Activated CD8-positive, alpha-beta memory T cell treated with anti-CD3 and anti-CD28 coated beads for 24 hours (primary cell): ENCODE data around the gene COL9A3.

Experiments used
- DNase-seq: peaks from one replicate; pipeline ENCODE4 v3.0.0-alpha.2; 2020

The COL9A3 gene

GRCh38 chr20:62816884-62817873 lies at the start of gene COL9A3:
Gene COL9A3, plus strand, starts transcription at chr20:62817050. Its CDS starts 15 bp downstream, at chr20:62817065.
- no peak for DNase-seq

- no peak for DNase-seq
These were observed 48.7 kb upstream of the COL9A3 start for GRCh38 chr20:62768234-62768546.

DNA sequence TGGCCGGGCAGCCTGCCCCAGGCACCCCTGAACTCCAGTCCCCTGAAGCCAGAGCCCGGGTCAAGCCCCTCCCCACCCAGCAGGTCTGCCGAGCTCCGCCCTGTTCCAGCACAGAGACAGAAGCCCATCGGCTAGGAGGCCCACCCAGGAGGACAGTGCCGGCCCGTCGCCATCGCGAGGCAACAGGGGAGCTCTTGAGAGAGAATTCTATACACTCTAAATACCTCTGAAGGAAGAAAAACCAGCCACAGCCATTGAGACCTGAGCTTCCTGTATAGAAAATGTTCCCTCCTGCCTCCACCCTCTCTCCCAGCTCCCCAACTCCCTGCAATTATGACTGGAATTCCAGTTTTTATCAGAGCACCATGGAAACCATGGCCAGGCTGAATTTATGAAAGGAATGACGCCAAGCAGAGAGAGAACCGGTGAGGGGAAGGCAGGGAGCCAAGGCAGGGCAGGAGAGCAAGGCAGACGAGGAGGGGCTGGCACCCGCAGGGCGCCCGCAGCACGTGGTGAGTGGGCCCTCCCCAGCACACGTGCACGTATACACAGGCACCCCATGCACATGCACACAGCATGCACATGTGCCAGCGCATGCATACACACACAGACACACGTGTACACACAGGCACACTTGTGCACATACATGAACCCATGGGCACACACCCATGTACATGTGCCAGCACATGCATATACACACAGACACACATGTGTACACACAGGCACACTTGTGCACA lies 48.1 kb upstream of the COL9A3 start:
- no peak for DNase-seq

DNA sequence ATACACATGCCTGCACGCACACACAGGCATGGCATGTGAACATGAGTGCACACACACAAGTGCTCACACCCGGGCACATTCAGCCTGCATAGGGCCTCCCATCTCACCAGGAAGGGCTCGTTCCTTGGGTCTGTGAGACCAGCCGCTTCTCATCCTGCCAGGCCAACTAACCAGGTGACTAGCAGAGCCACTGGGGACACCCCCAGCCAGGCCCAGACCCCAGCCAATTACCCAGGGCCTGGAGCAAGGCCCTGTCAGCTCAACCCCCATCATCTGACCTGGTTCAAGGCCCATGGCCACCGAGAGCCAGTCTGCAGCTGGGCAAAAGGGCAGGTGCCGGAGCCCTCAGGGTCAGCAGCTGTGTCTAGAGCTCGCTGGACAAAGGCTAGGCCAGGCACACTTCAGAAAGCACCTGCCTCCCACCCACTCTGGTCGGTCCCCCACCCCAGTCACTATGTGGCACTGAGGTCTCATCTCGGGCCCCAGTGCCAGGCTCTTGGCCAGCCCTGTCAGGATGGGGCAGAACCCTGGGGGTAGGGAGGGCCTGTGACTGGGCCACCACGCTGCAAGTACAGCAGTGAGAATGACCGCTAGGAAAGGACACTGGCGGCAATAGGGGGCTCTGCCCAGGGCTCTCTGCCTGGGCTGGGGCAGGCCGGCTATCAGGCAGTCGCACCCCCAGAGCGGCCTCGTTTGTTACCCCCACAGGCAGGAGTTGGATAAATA lies 47.3 kb upstream of the COL9A3 start:
- no peak for DNase-seq

GRCh38 chr20:62770111-62770910 lies 46.5 kb upstream of the COL9A3 start:
- no peak for DNase-seq

DNA sequence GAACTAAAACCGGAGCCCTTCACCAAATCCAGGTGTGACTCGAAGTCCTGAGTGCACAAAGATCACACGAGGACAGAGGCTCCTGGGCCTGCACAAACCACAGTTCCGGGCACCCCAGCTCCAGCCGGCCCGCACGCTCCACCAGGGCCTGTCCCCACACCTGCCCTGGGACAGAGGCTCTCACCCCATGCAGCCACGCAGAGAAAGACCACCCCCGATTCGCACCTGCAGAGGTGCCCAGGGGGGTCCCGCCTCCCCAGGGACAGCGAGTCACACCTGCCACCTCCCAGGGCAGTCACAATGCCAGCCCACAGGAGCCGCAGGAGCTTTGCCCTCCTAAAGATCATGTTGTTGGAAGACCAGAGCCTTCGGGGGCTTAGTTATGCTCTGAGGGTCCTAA lies 45.9 kb upstream of the COL9A3 start:
- no peak for DNase-seq

DNA sequence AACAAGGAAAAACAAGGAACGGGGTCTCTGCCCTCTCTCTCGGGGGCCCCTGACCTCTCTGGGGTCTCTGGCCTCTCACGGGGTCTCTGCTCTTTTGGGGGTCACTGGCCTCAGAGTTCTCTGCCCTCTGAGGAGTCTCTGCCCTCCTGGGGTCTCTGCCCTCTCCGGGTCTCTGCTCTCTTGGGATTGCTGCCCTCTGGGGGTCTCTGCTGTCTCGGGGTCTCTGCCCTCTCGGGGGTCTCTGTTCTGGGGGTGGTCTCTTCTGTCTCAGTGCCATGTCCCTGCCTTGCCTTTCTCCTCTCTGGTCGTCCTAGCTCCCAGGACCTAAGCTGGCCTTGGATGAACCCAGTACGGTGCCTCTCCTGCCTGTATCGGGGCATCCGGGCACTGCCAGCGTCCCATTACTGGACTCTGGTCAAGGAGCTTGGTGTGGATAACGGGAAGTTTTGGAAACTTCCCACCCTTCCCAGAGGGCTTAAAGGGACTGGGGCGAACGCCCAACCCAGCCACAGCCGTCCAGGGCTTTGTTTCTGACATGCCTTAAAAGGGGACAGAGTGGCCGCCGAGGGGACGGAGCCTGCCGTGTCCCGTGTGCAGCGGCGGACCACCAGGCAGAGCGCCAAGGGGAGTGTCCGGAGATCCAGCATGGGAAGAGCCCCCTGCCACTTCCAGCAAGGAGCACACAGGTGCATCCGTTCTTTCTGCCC lies 45.3 kb upstream of the COL9A3 start:
- DNase-seq, result no peak

DNA sequence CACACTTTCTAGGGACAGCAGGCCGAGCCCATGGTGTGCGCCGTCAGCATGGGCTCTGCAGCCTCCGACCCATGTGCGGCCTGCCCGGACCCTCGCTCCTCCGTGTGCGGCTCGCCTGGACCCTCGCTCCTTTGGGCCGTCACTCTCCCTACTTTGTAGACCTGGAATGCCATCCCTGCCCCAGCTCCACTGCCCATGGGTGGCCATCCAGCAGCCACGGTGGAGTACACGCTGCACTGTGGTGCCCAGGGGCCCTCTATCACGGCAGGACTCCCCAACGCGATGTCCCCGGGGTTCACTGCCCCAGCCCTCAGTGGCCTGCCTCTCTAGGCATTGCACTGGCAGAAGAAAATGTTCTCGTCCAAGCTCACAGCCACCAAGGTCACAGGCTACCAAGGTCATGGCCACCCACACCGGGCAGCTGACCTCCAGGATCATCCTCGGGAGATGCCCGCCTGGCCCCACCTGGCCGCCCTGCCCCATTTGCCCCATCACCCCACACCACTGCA lies 44.7 kb upstream of the COL9A3 start:
- no peak for DNase-seq

GRCh38 chr20:62772619-62772989 lies 44.2 kb upstream of the COL9A3 start:
- DNase-seq, result no peak

DNA sequence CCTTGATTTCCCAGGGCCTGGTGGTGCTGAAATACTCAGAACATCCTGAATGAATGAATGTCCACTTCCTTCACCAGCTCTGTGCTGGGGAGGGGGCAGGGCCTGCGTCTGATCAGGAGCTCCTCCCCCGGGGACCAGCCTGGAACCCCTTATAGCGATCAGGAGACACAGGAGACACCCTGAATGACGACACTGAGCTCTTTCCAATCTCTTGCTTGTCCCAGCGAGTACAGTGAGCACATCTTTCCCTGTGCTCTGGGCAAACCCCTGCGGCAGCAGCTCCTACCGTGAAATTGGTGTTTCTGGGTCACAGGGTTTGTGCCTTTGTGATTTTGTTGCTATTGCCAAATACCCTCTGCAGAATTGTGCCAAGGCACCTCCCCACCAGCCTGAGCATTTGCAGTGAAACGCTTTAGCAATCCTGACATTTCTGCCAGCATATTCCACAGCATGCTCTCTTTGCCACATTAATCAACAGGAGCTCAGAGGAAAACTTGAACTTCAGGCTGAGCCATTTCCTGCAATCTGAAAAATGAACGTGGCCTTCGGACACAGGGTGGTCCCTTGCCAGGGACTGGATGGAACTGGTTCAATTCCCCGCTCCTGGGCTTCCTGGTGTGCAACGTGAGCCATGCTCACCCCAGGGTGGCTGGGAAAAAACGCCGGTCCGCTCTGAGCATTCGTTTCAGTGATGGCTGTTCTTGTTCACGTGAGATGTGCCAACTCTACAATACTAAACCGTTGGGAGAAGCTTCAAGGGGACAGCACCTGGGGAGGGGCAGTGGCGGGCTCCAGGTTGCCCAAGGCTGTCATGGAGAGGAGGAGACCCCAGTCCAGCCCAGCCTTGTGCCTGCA lies 43.6 kb upstream of the COL9A3 start:
- no peak for DNase-seq

- no peak for DNase-seq
These were observed 42.8 kb upstream of the COL9A3 start for GRCh38 chr20:62773845-62774714.

DNA sequence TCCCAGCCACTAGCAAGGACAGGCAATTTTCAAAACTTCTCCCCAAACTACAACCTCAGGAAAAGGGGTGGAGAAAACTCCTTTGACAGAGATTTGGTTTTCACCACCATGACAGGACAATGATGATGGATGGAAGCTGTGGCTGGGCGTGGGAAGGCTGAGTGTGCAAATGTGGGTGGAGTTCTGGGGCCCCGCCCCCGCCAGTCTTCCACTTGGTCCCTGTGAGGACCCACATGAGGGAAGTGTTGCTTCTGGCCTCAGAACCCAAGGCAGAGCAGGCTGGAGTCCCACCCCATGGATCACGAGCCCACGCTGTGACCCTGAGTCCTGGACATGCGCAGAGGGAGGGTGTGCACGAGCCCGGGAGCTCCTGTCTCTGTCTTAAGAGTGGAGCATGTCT lies 42.1 kb upstream of the COL9A3 start:
- DNase-seq, result no peak

GRCh38 chr20:62775206-62775605 lies 41.6 kb upstream of the COL9A3 start:
- DNase-seq, result no peak

GRCh38 chr20:62776035-62776691 lies 40.7 kb upstream of the COL9A3 start:
- DNase-seq, result no peak

- peak; percentile 79 for DNase-seq
These were observed 39.9 kb upstream of the COL9A3 start for GRCh38 chr20:62776692-62777527.

GRCh38 chr20:62777528-62777830 lies 39.4 kb upstream of the COL9A3 start:
- peak; percentile 69 for DNase-seq

DNA sequence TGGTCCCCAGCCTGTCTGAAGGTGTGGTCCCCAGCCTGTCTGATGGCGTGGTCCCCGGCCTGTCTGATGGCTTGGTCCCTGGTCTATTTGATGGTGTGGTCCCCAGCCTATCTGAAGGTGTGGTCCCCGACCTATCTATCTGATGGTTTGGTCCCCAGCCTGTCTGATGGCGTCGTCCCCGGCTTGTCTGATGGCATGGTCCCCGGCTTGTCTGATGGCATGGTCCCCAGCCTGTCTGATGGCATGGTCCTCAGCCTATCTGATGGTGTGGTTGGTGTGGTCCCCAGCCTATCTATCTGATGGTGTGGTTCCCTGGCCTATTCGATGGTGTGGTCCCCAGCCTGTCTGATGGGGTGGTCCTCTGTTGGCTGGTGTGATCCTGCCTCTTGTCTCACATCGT lies 38.8 kb upstream of the COL9A3 start:
- no peak for DNase-seq
